ENCODE data around the gene NTN5.
A peak's percentile ranks its signal among the peaks of the same experiment; 100 is the strongest.
"Not testable (repeated sequence)": the region's sequence is repeated elsewhere in the genome, so short reads cannot be mapped to it uniquely, and the experiment has no call there.

The NTN5 gene, protein sequence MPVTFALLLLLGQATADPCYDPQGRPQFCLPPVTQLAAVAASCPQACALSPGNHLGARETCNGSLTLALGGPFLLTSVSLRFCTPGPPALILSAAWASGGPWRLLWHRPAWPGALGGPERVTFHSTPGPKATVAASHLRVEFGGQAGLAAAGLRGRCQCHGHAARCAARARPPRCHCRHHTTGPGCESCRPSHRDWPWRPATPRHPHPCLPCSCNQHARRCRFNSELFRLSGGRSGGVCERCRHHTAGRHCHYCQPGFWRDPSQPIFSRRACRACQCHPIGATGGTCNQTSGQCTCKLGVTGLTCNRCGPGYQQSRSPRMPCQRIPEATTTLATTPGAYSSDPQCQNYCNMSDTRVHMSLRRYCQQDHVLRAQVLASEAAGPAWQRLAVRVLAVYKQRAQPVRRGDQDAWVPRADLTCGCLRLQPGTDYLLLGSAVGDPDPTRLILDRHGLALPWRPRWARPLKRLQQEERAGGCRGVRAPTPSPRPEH
- 0 to 0.34 reads per million in 2 donors for total RNA-seq

DNA sequence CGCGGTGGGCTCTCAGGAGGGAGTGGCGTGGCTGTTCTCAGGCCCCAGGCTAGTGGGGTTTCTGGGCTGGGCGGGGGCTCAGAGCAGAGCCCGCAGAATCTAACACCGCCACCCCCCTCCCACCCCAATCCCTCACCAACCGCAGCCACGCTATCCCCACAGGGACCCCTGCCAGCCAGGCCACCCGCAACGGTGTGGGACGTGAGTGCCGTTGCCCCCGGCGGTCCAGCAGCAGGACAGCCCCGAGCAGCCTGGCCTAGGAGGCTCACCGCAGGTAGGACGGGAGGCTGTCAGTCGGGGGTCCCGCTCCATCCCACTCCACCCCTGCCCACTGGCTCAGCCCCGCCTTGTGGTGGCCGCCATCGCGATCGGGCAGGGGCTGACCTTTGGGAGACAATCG lies at the start of gene NTN5:
Gene NTN5 (minus strand): TSS at position 24 of the 400 bp plus-strand sequence. CDS start 2,031 bp downstream, outside the sequence.
- no peak for DNase-seq

DNA sequence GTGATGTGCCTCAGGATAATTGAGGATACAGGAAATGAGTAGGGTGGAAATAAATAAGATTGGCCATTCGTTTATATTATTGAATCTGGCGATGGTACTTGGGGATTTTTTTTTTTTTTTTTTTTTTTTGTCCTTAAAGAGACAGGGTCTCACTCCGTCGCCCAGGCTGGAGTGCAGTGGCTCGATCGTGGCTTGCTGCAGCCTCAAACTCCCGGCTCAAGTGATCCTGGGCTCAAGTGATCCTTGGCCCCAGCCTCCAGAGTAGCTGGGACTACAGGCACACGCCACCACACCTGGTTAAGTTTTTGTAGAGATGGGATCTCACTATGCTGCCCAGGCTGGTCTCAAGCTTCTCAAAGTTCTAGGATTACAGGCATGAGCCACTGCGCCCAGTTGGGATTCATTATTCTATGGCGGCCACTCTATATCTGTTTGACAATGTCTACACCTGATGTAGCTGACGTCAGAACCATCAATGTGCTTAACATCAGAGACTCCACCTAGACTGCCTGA lies 49.4 kb upstream of the NTN5 start:
- no peak for DNase-seq

DNA sequence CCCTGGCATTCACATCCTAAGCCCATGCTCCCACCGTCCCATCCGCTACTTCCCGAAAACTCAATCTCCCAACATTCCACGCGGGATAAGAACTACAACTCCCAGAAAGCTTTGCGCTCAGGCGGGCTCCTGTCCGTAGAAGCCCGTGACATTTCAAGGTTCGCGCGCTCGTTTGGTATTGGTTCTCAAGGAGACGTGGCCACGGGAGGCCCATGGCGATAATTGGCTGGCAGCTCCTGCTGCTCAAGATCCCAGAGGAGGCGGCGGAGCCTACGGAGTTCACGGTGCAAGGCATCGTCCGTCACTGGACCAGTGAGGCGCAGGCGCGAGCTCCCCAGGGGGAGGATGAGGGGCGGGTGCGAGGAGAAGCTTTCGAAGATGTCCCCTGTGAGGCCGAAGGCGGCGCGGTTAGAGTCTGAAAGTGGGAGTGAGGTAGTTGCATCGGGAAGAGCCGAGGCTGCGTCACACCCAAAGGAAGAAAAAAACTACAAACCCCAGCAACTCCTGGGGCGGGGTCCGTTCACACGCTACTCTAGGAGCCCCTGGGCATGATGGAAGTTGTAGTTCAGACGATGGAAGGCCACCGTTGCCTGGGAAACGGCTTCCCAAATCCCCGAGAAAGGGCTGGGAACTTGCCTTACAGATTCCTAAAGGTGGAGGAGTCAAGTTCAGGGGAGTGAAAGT lies 47.9 kb upstream of the NTN5 start:
- peak; percentile 69 to 98 (median 87) for DNase-seq

DNA sequence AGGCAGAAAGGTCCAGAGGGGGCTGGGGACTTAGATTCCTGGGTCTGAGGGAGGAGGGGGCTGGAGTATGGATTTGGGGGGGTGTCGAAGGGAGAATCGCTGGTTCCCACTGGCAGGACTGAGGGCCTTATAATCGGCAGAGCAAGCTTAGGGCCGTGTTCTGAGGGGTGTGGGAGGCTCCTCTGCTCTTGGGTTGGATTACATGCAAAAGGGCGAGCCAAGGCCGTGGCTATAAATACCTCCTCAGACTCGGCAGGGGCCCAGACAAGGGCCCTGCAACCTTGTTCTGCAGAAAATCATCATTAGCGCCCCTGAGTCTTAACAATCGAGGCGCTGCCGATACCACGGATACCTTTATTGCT lies 47.4 kb upstream of the NTN5 start:
- DNase-seq, result no peak

DNA sequence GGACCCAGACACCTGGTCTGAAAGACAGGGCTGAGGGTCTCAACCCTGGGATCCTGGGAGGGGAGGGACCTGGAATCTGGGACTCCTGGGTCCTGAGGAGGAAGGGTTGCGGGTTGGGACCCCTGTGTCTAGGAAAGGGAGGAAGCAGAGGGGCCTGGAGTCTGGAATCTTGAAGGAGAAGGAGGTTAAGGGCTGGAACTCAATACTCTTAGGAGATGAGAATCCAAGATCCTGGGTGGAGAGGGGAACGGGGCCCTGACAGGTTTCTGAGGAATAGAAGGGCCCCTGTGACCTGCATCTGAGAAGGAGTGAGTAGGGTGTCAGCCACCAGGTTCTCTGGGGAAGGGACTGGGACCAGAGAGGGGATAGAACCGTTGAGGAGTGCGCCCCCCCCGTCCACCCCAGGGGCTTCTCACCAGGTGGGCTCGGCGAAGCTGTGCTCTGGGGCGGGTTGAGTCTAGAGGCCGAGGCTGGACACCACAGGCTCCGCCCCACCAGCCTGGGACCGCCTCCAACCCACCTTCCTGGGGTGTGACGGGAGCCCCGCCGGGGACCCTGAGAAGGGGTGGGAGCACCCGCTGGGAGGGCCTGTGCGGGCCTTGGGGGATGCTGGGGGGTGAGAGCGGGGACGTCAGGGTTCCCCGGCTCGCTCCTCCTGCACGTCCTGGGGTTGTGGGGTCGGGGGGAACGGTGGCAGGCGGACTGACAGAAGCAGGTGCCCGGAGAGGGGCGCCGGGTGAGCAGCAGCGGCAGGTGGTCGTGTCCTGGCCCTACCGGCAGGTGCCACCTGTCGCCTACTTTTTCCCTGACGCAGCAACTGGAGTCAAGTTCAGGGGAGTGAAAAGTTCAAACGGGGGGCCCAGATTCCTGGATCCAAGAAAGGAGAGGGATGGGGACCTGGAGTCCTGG lies 46.7 kb upstream of the NTN5 start, which contains the start of gene MAMSTR:
Gene MAMSTR (minus strand): TSS at position 463 of the 909 bp plus-strand sequence. CDS start 694 bp downstream, outside the sequence.
- DNase-seq, result no peak

DNA sequence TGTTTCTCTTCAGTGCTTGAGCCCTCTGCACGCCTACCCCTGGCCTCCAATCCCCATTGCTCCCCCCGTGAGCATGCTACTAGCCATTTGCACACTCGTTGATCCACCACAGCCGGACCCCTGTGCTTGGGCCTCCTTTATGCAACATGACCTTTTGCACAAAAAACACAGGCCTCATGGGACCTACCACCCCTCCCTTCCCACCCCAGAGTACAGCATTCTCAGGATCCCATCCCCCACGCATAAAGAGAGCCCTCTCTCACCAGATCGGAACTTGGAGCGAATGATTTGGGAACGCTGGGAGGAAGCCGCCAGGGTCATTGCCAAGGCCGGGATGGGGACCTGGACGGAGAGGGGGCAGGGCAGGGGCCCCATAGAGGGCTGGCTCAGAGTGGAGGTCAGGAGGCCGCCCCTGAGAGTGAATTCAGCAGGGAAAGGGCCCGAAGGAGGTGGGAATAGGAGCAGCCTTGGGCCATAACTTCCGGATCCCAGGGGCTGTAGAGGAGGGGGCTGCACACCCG lies 46.0 kb upstream of the NTN5 start:
- DNase-seq, result no peak

DNA sequence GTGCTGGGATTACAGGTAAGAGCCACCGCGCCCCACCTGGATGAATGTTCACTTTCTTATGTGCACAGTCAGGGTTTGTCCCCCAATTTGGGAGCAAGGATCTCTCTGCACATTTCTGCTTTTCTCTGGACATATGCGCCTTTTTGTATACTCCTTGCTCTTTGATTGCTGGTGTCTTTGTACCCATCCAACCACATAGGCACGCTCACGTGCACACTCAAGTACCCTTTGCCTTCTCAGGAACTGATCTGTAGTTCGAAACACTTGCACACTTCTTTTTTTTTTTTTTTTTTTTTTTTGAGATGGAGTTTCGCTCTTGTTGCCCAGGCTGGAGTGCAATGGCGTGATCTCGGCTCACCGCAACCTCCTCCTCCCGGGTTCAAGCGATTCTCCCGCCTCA lies 45.3 kb upstream of the NTN5 start:
- not testable (repeated sequence) for DNase-seq

DNA sequence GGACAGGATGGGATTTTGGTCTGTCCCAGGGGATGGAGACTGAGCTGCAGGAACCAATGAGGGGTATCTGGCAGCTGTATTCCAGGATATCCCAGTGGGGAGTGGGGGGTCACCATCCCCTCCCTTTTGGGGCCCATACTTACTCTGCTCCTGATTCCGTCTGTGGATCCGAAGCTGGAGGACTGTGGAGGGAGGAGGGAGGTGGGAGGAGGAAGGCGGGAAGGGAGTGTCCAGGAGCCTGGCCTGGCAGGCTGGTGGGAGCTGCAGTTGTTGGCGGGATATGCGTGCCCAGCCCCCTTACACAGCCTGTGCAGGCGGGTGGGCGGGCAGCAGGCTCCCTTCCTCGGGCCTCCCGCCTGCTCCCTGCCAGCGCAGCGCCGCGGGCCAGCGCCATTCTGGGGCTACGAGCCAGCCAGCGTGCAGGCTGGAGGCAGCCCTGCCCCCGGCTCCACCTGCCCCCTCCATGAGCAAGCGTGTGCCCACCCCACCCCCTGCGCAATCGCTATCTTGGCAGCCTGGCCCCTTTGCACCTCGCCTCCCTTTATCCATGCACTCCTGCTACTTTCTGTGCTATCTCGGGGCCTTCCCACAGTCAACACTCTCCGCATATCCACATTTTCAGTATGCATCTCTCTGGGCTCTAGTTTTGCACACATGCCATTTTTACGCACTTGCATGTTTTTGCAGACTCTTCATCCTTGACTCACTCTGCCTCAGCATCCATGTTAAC lies 43.9 kb upstream of the NTN5 start:
- no peak for DNase-seq

DNA sequence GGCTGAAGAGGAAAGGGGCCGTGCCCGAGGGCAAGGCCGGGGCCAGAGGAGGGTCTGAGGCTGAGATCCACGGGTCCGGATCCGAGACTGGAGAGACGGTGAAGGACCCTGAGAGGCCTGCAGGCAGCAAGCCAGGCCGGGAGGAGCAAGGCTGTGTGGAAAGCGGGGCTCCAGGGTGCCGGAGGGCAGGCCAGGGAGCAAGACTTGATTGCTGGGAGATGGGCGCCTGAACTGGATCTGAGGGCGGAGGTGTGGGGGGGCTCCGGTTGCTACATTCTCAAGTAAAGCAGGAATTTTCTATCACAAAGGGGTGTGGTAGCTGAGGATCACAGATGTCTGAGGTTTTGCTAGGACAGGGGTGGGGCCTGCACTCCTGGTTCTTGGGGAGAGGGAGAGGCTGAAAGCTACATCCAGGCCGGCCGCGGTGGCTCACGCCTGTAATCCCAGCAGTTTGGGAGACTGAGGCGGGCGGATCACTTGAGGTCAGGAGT lies 42.9 kb upstream of the NTN5 start:
- no peak for DNase-seq

DNA sequence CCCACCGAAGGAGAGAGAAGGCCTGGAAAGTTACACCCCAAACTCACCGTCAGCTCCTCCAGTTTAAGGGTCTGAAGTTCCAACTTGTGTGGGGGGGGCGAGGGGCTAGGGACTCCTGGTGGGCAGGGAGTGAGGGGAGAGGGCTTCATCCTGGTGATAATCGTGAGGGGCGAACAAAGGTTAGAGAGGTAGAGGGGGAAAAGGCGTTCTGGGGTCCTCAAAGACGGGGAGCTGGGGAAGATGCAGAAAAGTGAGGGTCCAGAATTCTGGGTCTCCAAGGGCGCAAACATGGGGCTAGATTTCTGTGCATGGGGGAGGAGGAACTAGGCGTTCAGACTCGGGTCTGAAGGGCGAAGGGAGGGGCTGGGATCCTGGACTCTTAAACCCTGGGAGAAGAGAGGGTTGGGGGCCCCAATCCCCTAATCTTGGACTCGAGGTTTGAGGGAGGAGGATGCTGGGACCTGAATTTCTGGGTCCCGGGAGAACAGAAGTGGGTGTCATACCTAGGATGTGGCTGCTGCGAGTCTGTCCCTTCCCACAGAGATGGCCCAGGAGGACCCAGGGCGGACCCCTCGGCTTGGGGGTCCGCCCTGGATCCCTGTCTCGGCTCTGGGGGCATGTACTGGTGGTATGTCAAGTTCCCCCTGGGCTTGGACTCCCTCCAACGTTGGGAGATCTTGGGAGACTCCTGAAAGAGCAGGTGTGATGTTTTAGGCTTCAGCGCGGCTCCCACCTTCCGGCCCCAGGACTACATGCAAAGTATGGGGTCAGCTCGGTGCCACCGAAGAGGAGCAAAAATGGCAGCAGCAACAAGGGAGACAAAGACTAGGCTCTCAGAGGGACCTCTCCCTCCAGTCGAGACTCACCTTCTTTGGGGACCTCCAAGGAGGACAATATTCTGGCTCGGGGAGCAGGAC lies 42.2 kb upstream of the NTN5 start:
- no peak for DNase-seq

DNA sequence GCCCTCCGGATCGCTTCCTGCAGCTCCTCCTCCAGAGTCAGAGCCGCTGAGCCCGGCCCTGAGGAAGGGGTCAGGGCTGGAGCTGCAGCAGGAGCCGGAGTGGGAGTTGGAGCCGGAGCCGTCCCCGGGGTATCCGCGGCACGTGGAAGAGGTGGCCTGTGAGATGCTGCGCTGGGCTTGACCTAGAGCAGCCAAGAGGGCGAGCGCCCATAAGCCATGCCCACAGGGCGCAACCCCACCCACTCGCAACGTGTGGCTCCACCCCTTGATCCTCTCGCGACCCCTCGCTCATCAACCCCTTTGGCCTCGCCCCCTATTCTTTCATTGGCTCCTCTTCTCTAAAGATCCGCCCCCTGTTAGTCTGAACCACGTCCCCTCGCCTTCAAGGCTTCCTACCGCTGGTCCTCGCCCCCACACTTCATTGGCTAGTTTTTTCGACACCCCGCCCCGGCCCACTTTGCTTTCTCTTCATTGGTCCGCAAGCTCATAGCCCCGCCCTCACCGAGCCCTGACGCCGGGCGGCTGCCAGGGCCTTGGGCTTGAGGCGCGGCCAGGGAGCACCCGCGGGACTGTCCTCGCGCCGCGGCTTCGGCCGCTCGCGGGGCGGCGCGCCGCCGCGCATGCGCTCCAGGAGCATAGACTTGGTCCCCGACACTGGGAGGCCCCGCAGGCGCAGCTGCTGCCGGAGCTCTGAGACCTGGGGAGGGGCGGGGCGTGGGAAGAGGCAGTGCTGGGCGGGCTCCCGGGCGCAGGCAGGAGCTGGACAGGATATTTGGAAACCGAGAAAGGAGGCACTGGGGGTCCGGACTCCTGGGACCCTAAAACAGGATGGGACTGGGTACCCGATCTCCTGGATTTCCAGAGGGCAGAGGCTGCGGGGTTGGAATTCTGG lies 41.3 kb upstream of the NTN5 start:
- DNase-seq, result peak; percentile 90 to 100 (median 96)

DNA sequence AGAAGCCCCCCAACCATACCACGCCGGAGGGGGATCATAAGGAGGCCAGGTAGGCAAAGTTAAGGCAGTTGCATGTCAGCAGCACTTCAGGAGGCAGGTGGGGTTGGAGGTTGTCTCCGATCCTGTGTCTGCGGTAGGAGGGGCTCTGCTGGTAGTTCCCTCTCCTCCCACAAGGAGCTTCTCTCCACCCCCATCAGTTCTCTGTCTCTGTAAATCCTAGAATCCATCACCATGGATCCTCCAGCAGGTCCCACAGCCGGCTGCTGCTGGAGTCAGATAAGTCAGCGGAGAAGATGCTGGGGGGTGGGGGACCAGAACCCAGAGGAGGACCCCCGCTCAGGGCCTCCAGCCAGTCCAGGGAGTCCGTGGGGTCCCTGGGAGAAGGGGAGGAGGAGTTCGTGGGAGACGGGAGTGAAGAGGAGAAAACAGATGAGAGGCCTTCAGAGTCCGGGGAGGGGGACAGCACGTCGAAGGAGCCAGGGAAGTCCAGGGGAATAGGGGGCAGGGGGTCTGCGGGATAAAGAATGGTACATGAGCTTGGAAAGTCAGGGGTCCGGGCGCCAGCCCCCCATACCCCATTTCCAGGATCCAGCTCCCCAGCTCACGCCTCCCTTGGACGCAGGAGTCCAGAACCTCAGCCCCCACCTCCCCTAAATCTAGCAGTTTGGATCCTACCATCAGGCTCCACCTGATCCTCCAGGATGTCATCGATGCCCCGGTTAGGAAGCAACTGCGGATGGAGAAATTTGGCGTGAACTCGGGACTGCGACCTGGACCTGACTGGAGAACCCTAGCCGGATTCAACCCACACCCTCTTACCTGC lies 40.4 kb upstream of the NTN5 start:
- peak in 1 of 5 experiments; percentile 25 for DNase-seq

DNA sequence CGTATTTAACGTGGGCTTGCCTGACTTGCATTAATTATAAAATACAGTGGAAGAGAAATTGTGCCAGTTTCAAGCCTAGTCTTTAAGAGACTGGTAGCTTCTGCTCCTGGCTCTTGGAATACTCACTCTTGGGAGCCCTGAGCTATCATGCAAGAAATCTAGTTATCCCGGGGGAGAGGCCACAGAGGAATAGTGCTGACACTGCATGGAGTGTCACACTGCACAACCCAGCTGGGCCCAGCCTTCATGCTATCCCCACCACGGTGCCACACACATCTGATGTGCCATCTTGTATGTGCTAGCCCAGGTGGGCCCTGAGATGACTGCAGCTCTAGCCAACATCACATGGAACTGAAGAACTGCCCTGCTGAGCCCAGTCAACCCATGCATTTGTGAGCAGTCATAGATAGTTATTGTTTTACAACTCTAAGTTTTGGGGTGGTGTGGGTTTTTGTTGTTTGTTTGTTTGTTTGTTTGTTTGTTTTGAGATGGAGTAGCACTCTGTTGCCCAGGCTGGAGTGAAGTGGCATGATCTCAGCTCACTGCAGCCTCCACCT lies 38.4 kb upstream of the NTN5 start:
- no peak for DNase-seq

DNA sequence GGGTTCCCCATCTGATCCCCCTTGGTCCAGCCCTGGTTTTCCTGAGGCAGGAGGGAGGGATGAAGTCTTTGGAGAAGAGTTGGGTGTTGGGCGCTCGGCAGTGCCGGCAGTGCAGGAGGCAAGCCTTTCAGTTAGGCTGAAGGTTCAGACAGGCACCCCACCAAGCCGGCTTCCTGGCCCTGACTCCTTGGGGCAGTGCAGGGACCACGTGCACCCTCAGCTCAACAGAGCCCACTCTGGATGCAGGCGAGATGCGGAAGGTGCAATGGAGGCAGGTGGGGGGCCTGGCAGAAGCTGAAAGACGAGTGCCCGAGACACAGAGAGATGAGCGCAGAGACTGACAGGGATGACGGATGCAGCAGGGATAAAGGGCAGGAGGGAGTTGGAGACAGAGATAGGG lies 35.7 kb upstream of the NTN5 start:
- no peak for DNase-seq

DNA sequence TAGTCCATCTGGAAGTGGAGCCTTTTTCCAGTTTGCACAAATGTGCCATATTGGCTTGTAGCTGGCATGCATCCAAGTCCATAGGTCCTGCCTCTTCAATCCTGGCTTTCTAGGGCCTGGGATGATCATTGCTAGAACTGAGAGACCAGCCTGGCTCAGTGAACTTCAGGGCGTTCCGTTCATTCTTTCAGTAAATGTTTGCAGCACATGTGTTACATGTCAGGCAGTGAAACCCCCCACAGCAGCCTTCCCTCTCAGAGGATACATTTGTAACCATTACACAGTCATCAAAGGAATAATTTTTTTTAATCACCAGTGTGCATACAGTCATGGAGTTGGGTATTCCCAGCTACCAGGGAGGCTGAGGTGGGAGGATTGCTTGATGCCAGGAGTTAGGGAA lies 32.6 kb upstream of the NTN5 start:
- DNase-seq, result no peak

DNA sequence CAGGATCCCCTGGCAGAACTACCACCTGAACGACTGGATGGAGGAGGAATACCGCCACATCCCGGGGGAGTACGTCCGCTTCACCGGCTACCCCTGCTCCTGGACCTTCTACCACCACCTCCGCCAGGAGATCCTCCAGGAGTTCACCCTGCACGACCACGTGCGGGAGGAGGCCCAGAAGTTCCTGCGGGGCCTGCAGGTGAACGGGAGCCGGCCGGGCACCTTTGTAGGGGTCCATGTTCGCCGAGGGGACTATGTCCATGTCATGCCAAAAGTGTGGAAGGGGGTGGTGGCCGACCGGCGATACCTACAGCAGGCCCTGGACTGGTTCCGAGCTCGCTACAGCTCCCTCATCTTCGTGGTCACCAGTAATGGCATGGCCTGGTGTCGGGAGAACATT lies 30.5 kb upstream of the NTN5 start:
- no peak for DNase-seq

DNA sequence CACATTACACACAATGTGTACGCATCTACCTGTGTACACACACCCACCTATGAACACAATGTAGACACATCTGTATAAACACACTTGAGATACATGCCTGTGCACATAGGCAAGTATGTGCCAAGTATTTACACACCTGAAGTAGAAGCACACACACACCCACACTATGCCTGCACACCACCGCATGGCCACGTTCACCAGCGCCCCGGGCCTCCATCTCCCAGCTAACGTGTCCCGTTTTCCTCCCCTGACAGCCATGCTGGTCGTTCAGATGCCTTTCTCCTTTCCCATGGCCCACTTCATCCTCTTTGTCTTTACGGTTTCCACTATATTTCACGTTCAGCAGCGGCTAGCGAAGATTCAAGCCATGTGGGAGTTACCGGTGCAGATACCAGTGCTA lies 29.9 kb upstream of the NTN5 start:
- DNase-seq, result no peak

DNA sequence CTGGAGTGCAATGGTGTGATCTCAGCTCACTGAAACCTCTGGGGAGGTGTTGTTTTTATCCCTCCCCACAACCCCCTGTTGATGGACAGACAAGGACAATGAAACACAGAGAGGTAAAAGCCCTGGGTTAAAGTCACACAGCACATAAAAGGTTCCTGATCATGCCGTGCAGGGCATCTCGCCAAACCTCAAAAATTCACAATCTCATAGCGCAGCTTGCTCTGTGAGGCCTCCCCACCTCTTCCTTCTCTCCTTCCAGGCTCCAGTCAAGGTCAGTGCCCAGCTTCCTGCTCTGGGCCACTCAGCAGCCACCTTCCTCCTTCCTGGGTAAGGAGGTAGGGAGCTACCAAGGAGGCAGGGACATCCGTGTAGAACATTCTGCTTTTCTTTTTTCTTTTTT lies 25.2 kb upstream of the NTN5 start:
- DNase-seq, result no peak

Data from T-helper 2 cell (primary cell).